Stimulated activated CD4-positive, alpha-beta T cell treated with anti-CD3 and anti-CD28 coated beads, Interleukin-4, amount 100 ng/mL, for 48 hours (primary cell): Measurements from ENCODE around the gene CD302.
"Not testable (repeated sequence)": the region's sequence is repeated elsewhere in the genome, so short reads cannot be mapped to it uniquely, and the experiment has no call there.

Experiments used
- DNase-seq, 2 donors: peaks; one replicate each; pipeline ENCODE4 v3.0.0-alpha.2; 2020; ENCODE audit warnings: low read depth in 2 of 2

CD302 gene

GRCh38 chr2:159793326-159793725 is 4.7 kb downstream of the CD302 start:
- DNase-seq: no peak

GRCh38 chr2:159792599-159792998 is 5.4 kb downstream of the CD302 start:
- DNase-seq: no peak

- no peak for DNase-seq
Observed at GRCh38 chr2:159792036-159792435, 6.0 kb downstream of the CD302 start.

GRCh38 chr2:159790323-159790722 is 7.7 kb downstream of the CD302 start:
- DNase-seq: no peak

GRCh38 chr2:159788253-159788652 is 9.8 kb downstream of the CD302 start:
- no peak for DNase-seq

GRCh38 chr2:159787647-159788046 is 10.4 kb downstream of the CD302 start:
- not testable (repeated sequence) for DNase-seq

- DNase-seq: no peak
Observed at GRCh38 chr2:159786938-159787337, 11.1 kb downstream of the CD302 start.

- no peak for DNase-seq
Observed at GRCh38 chr2:159785195-159785594, 12.8 kb downstream of the CD302 start.

- DNase-seq: not testable (repeated sequence)
Observed at GRCh38 chr2:159784744-159785143, 13.3 kb downstream of the CD302 start.

GRCh38 chr2:159783556-159783955 is 14.5 kb downstream of the CD302 start:
- DNase-seq: no peak

- no peak for DNase-seq
Observed at GRCh38 chr2:159776321-159776720, 21.7 kb downstream of the CD302 start.

GRCh38 chr2:159775021-159775420 is 23.0 kb downstream of the CD302 start:
- no peak for DNase-seq

GRCh38 chr2:159774370-159774990 is 23.5 kb downstream of the CD302 start:
- no peak for DNase-seq

- DNase-seq: no peak
Observed at GRCh38 chr2:159773886-159774285, 24.1 kb downstream of the CD302 start.

- no peak for DNase-seq
Observed at GRCh38 chr2:159773426-159773825, 24.6 kb downstream of the CD302 start.

- no peak for DNase-seq
Observed at GRCh38 chr2:159769147-159769546, 28.9 kb downstream of the CD302 start.

- no peak for DNase-seq
Observed at GRCh38 chr2:159762075-159762474, 35.9 kb downstream of the CD302 start.

- DNase-seq: no peak
Observed at GRCh38 chr2:159760326-159760725, 37.7 kb downstream of the CD302 start.

- no peak for DNase-seq
Observed at GRCh38 chr2:159759577-159759976, 38.4 kb downstream of the CD302 start.

GRCh38 chr2:159758686-159759085 is 39.3 kb downstream of the CD302 start:
- DNase-seq: no peak

- DNase-seq: no peak
Observed at GRCh38 chr2:159758239-159758638, 39.8 kb downstream of the CD302 start.

GRCh38 chr2:159755788-159756187 is 42.2 kb downstream of the CD302 start:
- no peak for DNase-seq

GRCh38 chr2:159755014-159755413 is 43.0 kb downstream of the CD302 start:
- DNase-seq: no peak

GRCh38 chr2:159753797-159754196 is 44.2 kb downstream of the CD302 start:
- DNase-seq: no peak
